GM19099 (cell line): ENCODE measurements around the gene TAS1R1.

Experiments
- POLR2A ChIP-seq: IDR thresholded peaks from 3 replicates; pipeline ENCODE4 v1.6.1; 2011; ENCODE audit warnings: low read depth; ENCODE audit not compliant: insufficient read length; ENCODE audit errors: extremely low read depth

TAS1R1 gene

DNA sequence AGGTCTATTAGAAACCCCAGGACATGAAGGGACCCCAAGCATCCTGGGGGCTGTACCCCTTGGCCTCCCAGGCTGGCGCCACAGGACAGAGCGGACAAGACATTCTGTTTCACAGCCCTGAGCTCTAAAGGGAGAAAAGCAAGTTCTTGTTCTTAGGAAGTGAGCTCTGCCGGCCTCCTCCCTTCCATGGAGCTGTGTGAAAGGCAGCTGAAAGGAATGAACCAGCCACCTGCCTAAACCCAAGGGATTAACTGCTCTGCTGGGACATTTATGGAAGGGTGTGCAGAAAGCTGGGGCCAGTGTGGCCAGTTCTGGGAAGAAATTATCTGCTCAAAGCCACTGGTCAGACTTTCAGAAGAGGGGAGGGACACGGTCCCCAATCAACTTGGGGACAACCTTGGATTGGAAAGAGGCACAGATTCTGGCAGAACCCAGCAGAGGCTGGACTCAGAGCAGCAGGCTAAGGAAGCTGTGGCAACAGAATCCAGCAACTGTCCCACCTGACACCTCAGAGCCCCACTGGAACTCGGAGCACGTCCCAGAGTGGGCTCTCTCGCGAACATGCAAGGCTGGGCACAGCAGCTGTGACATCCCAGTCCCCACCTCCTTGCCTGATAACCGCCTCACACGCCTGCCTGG is 45.4 kb downstream of the TAS1R1 start:
- no peak for TF ChIP-seq POLR2A

DNA sequence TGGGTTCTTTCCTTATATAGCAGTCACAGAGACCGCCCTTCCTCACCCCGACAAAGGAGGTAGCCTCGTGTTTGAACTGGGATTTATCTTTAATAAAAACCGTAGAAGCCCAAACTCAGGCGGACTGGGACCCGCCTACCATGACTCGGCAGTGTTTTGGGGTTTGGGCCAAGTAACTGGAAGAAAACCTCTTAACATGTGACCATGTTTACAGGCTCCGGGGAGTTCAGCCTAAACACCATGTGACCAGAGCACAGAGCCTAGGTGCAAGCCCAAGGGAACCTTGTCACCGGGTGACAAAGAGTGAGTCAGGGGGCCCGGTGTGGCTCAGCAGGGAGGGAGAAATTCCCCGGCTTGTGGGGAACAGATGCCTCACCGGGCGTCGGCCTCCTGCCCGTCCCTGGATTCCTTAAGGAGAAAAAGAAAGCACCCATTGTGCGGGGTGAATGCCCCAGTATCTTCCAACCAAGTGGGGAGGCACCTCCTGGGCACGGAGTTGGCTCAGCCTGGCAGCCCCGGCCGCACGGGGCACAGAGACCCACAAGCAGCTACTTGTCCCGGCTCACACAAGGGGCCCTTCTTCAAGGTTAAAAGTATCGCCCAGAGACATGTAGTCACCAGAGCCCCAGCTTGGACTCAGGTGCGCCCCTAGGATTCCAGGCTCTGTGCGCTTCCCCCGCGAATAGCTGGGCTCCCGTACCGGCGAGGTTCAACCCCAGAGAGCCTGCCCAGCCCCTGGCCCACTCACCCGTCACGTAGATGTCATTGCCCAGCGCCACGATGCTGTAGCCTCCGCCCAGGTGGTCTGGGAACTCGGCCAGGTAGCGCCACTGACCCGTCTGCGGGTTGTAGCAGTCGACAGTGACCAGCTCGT is 46.2 kb downstream of the TAS1R1 start:
- TF ChIP-seq POLR2A = peak; percentile 11

DNA sequence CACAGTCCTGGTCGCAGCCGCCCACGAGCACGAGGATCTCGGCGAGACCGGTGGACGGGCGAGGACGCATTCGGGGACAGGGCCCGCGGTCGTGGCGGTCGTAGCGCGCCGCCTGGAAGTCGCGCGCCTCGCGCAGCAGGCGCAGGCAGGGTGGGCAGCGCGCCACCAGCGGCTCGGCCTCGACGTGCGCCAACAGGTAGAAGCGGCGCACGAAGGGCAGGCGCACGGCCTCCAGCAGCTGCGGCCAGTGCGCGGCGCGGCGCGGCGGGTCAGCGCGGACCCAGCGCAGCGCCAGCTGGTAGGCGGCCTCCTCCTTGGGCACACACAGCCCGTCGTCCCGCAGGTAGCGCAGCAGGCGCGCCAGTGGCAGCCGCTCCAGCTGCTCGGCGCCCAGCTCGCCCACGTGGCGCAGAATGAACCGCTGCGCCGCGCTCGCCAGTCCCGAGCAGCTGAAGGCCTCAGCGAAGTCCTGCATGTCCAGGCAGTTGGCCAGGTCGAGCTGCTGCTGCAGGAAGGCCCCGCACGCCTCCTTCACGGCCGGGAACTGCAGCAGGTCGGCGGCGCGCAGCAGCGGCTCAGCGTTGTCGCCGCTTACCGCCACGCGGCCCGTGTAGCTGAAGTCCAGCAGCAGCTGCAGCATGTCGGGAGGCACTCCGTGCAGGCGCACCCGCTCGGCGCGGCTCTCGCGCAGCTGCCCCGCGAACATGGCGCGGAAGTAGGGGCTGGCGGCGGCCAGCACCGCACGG is 47.0 kb downstream of the TAS1R1 start:
- no peak for TF ChIP-seq POLR2A

DNA sequence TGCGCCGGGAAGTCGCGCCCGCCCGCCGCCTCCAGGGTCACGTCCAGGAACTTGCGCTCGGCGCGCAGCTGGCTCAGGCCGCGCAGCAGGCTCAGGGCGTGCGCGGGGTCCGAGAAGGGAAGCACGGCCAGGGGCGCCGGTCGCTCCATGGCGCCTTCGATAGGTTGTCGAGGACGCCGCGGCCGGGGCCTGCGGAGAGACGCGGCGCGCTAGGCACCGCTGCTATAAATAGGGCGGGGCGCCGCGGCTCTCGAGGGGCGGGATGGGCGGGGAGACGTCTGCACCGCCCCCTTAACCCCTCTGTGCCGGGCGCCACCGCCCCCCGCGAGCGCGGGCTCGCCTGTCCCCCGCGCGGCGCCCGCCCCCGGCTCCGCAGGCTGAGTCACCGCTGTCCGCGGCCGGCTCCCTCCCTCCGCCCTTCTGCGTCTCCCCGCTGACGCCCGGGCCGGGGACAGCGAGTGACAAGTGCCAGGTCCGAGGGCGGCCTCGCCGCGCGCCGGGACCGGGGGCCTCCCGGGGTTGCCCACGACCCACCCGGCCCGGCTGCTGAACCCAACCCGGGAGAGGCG is 47.6 kb downstream of the TAS1R1 start, which contains the start of gene KLHL21:
Gene KLHL21 (minus strand): TSS at position 201 of the 569 bp plus-strand sequence. CDS start 52 bp downstream, at position 149.
- TF ChIP-seq POLR2A = peak; percentile 90

DNA sequence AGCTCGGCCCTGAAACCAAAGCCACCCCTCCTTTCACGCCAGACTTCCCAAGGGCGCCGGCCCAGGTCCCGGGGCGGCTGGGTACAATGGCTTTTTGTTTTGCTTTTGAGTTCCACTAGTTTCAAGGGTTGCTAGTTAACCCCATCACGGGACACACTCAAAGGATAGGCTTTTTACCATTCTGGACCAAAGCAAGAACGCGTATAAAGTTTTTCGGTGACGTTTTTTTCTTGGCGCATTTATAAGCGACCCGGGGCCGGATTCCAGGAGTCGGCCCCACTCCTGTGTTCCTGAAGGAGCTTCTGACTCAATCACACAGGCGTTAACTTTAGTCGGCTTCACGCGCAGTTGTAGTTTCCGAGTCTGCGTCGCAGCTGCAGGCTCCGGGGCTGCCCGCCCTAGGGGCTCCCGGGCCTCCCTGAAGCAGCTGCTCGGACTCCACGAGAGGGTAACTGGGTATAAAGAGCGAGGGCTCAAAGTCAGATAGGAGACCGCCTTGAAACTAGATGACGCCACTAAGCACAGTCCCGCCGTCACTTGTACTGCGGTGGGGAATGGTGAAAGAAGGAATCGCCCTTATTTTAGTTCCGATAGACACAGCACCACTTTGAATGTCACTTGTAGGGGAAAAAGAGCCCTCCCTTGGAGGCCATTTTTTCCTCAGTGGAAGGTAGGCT is 48.3 kb downstream of the TAS1R1 start:
- TF ChIP-seq POLR2A = no peak

DNA sequence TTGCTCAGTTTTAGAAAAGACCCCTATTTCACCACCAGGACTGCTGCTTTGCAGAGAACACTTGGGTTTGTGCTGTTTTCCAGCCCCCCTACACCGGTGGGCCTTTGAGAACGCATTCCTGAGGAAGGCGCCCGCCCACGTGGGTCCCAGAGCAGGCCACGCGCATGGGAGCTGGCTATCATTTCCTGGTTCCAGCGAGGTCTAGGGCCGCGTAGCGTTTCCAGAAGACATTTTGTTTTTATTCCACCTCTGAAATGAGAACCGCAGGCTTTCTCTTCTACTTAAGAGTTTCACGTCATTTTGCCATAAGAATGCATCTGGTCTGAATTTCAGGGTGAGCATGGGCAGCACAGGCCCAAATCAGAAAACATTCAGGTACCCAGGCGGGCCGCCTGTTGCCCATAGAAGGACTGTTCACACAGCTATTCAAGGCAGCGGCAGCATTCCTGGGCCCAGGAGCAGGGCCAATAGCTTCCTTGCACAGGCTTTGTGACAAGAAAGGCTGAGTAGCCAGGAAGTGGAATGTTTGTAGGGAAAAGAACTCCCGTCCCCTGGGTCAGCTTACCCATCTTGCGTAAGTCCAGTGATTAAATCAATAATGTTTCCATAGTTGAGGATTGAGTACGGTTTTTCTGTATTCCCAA is 48.9 kb downstream of the TAS1R1 start:
- TF ChIP-seq POLR2A = no peak

DNA sequence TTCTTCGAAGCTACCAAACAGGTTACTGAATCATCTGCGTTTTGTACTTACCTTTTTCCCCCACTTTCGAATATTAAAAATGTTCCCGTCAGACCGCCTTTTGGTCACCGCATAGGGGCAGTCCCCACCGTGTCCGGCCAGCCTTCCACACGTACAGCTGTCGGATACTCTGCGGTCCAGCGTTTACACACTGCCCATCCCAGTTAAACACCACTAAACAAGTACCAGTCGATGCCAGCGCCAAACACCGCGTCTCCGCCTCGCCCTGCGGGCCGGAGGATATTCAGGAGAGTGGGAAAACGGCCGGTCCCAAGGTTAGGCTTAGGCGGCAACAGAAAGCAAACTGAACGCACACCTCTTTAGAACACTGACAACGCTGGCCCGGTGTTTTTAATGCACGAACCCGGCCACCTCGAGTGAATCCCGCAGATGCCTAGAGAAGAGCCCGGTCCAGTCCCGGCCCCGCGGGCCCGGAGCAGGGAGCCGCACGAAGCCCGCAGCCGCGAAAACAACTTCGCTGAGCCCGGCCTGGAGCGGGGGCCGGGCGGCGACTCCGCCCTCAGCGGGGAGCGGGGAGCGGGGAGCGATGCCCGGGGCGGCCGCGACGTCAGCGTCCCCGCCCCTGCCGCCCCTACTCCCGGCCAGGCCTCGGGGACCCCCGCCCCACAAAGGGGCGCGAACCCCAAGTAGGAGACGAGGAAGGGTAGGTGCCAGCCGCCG is 57.7 kb downstream of the TAS1R1 start:
- TF ChIP-seq POLR2A = no peak

DNA sequence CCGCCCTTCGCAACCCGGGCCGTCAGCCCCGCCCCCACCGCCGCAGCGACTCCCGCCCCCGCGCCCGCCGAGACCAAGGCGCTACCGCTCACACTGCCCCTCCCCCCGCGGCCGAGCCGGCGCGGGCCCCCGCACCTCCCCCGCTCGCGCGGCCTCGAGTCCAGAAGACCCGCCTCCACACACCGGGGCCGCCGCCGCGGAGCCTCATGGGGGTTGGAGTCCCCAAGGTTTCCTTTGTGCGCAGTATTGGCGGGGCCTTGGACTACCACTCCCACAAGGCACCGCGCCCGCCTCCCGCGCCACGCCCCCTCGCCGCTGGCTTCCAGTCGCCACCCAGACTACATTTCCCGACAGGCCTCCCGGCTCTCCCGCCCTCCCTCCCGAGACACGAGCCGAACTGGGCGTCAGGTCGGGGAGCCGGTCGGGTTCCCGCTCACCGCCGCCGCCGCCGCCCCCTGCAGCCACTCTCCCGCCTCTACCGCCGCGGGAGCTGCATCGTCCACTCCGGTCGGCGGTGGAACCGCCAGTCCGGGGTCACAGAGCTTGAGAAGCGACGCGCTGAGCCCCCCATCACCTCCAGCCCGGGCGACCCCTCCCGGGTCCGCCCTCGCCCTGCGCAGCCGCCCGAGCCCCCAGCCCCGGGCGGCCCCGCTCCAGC is 58.4 kb downstream of the TAS1R1 start, which contains the start of gene PHF13:
Gene PHF13 (plus strand): TSS at position 371 of the 658 bp plus-strand sequence. CDS start 336 bp downstream, outside the sequence.
- TF ChIP-seq POLR2A = peak; percentile 42

DNA sequence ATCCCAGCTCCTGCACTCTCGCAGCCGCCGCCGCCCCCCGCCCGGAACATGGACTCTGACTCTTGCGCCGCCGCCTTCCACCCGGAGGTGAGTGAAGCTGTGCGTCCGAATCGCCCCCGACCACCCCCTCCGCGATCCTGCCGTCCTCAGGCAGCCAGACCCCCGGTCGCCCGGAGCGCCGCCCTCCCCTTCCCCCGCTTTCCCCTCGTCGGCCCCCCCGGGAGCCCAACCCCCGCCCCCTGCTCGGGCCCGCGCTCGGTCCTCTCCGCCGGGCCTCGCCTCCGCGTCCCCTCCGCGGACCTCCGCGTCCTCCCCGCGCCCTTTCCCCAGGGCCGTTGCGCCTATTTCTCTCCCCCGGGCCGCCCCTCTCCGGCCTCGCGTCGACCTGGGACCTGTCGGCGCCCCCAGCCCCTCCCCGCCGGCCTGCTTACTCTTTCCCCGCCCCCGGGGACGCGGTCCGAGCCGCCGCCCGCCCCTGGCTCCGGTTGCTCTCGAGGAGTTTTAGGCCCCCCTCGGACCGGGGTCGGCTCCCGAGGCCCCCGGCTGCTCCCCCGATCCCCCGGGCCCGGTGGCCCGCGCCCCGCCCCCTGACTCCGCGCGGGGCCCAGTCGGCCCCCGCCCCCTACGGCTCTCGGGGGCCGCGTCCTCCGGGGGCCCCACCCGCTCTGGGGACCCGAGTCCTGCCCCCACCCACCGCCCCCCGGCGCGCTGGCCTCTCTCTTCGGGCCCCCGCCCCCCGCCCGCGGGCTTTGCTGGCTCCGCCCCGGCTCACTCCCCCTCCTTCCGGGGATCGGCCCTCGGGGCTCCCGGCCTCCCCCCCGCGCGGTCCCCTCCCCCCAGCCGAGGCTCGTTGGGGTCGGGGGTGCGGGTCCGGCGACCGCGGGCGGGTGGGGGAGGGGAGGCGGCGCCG is 59.2 kb downstream of the TAS1R1 start:
- TF ChIP-seq POLR2A = no peak

DNA sequence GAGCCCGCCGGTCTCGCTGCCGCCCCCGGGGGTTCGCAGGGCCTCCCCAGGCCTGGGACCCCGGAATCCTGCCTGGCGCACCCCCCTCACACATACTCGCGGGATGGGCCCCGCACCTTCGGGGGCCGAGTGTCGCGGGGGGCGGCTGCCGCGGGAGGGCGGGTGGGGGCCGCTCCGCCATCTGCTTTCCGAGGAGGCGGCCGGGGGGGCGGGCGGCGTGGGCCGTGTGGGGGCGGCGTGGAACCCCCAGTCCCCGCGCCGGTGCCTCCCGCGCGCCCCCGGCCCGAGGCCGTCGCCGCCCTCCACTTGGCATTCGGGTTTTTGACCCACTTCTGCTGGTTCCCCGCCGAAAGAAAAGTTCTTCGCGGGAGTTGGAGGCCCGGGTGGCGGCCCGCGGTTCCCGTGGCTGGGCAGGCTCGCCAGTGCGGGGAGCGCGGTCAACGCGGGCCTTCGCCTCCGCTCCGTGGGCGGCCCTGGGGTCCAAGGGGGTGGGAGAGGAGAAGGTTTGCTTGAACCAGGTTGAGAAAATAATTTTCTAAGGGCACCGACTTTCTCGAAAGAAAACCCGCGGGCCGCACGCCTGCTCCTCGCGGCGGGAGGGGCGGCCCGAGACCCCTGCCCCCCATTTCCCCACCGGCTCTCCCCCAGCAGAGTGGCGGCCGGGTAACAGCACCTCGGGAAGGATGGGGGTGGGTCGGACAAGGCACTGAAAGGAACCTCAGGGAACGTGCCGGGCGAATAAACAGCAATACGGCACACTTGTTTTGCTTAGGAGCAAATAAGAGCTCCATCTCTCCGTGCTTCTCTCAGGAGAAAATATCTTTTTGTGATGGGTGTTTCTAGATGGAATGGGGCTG is 60.0 kb downstream of the TAS1R1 start:
- TF ChIP-seq POLR2A = no peak

DNA sequence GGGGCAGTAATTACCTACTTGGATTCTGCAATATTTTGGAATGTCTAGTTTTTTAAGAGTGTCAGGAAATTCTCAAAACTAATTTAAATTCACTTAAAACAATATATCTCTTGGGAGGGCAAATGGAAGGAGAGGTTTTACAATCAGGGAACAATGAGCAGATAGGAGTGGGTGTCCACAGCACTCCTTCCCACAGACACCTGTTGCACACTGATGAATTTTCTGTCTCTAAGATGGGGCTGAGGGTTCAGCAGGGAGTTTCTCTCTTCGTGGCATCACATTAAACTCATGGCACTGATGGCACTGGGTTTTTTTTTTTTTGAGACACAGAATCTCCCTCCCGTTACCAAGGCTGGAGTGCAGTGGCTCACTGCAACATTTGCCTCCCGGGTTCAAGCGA is 63.9 kb downstream of the TAS1R1 start:
- no peak for TF ChIP-seq POLR2A
